ENCODE results near the gene CSNK1A1. TPM values are rescaled to one million over a fixed set of nuclear protein-coding genes. Genes with fewer than 3 reads are reported as not detected.
"Not testable (repeated sequence)": the region's sequence is repeated elsewhere in the genome, so short reads cannot be mapped to it uniquely, and the experiment has no call there.

Gene CSNK1A1
- total RNA-seq, 1 donor from 2014 or later, result 253 TPM

DNA sequence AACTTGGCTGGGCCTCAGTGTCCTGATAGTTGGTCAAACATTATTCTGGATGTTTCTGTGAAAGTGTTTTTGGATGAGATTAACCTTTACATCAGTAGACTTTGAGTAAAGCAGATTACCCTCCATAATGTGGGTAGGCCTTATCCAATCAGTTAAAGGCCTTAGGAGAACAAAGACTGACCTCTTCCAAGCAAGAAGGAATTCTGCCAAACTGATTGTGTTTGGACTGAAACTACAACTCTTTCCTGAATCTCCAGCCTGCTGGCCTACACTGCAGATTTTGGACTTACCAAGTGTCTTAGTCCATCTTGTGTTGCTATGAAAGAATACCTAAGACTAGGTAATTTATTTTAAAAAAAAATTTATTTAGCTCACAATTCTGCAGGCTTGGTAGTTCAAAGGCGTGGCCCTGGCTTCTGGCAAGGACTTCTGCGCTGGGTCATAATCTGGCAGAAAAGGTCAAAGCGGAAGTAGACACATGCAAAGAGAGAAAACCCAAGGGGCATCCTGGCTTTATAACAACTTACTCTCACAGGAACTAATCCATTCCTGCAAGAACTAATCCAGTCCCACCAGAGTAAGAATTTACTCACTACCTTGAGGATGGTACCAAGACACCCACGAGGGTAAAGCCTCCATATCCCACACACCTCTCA is 21.5 kb upstream of the CSNK1A1 start:
- DNase-seq (ENCODE audit: low spot score), result no peak

DNA sequence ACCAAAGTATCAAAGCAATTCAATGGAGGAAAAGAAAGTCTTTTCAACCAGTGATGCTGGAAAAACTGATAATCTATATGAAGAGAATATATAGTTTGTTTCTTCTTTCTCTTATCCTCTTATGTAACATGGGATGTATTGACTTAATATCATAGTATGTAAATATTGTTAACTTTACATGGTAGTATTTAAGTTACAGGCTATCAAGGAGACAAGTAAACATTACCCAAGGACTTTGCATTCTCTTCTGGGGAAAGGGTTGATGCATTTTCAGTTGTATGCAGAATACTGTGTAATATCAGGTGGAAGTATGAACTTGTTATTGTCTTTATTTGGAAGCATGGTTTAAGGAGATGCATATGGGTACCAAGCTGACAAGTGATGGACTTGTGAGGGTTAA is 20.9 kb upstream of the CSNK1A1 start:
- no peak for DNase-seq (ENCODE audit: low spot score)

DNA sequence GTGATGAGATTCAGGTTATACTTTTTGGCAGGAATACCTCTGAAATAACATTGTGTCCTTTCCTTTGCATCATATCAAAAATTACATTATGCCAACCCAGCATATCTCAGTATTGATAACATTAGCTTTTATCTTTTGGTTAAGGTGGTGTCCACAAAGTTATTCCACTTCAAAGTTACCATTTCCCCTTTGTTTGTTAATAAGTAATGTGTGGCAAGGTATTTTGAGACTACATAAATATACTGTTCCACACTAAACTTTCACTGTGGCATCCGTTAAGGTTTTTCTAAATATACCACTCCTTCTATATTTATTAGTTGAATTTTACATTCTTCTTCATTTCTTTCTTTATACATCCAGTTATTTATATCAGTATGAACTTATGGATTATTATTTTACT is 16.0 kb upstream of the CSNK1A1 start:
- DNase-seq (ENCODE audit: low spot score), result no peak

DNA sequence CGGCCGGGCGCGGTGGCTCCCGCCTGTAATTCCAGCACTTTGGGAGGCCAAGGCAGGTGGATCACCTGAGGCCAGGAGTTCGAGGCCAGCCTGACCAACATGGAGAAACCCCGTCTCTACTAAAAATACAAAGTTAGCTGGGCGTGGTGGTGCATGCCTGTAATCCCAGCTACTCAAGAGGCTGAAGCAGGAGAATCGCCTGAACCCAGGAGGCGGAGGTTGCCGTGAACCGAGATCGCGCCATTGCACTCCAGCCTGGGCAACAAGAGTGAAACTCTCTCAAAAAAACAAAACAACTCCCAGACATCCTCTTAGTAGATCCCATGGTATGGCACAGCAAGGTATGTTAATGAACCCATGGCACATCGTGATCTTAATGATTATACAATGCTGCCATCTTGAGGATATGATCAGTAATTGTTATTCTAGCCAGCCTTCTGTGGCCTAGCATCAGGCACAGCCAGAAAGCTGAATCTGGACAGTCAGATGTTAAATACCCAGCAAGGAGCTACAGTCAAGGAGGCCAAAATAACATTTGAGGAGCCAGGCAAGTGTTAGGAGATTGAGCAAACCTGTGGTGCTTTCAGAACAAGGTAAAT is 13.4 kb upstream of the CSNK1A1 start:
- not testable (repeated sequence) for DNase-seq (ENCODE audit: low spot score)

DNA sequence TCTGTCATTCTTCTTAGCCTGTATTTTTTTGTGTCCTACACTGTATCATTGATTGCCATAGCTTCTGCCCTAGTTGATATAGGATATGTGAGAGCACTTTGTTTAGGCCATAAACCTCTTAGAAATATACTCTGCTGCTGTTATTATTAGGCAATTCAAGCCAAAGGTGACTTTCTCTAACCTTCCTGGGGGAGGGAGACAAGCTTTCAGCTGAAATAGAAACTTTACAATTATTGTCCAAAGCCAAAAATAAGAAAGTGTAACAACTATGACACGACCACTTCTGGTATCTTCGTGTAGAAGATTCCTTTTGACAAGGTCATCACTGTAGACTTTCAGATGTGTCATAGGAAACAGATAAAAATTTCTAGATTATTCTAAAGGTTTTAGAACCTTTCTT is 12.2 kb upstream of the CSNK1A1 start:
- DNase-seq (ENCODE audit: low spot score), result no peak

DNA sequence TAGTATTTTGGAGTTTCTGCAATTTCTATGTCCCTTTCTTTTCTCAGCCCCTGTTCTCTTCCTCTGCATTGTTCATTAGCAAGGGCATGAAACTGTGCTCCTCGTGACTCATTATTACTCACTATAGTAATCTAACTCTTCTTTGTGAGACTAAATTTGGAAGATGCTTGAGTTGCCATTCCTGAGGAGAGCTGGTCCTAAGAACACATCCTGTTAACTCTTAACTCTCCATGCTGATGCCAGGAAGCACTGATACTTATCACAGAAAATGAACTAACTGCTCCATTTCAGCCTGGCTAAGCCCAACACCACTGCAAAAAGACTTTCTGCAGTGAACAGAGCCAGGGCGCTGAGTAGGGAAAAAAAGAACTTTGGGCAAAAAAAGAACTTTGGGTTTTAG is 10.6 kb upstream of the CSNK1A1 start:
- DNase-seq (ENCODE audit: low spot score), result no peak

DNA sequence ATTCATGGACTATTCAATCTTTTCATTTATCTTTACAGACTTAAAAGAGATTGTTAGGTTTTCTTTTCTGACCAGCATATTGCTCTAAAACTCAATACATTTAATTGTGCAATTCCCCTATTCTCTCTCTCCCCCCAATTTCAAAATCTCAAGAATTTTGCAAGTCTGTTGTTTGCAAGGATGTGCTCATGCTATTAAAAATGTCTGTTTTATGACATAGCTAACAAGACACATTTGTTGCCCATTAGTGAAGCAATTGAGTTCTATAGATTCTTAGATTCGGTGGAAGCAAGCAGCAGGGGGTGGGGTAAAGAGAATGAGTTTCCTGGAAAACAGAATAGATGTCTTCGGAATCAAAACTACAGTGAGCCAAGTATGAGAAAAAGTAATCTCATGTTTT is 8.5 kb upstream of the CSNK1A1 start:
- DNase-seq (ENCODE audit: low spot score), result no peak

DNA sequence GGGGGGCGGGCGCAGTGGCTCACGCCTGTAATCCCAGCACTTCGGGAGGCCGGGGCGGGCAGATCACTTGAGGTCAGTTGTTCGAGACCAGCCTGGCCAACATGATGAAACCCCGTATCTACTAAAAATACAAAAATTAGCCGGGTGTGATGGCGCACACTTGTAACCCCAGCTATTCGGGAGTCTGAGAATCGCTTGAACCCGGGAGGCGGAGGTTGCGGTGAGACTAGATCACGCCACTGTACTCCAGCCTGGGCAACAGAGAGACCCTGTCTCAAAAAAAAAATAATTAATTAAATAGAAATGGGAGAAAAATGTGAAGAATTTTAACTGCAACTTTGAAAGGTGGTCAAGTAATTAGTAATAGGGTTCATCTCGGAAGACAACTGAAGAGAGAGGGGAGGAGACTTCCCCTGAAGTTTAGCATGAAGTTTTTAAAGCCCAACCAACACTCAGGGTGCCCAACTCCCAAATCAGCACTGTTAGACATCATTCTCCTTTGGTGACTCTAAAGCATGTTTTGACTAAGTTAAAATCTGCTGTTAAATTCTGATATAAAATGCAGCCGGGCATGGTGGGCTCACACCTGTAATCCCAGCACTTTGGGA is 1.4 kb upstream of the CSNK1A1 start:
- DNase-seq (ENCODE audit: low spot score), result no peak

DNA sequence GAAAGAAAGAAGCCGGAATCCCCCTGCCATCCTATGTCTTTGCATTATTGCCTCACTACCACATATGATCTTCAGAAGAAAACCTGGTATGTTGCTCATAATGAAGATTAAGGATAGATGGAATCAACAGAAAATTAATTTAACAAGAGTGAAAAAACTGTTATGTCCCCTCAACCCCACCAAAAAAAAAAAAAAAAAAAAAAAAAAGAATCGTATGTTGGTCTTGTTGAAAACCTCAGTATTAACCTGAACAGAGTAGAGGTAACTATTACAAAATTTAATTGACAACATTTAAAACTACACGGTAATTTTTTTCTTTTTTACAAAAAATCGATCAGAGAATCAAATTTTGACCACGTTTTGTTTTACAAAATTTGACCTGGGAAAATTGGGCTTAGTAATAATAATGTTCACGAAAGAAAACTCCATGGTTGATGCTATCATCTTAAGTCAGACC is 827 bp upstream of the CSNK1A1 start:
- DNase-seq (ENCODE audit: low spot score), result no peak

DNA sequence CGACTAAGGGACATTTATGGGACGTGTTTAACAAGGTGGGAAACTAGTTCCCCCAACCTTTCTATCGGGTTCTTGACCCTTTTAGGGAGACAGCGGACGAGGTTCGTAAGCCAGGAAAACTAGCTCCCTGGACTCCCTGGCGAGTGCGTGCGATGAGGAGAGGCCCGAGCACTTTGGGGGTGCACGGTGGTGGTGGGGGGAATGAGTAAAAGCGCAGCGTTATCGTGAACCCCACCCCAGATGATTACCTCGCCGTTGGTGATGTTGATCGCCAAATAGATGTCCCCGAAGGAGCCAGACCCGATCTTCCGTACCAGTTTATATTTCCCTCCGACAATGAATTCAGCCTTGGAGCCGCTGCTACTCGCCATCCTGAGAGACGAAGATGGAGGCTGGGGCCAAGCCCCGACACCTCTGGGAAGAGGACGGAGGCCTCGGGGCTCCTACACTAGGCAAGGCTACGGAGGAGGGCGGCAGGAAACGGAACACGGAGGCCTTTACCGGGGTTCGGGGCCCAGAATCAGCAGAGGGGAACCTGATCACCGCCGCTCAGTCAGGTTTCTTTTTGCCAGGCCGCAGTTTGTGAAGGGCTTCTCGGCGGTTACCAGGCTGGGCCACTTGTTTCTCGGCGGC is 529 bp downstream of the CSNK1A1 start:
- DNase-seq (ENCODE audit: low spot score), result no peak

DNA sequence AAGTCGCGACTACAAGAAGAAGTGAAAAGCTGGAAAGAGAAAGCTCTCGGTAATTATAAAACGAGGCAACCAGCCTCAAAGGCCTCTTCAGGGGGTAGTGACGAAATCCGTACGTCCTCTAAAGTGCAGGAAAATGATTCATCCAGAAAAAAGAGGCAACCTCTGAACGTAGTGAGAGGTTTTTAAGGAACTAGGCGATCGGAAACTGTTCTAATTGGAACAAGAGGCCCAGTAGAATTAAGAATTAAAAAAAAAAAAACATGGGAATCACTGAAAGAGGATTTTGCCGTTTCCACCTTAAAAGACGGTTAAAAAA is 1.0 kb downstream of the CSNK1A1 start:
- no peak for DNase-seq (ENCODE audit: low spot score)

DNA sequence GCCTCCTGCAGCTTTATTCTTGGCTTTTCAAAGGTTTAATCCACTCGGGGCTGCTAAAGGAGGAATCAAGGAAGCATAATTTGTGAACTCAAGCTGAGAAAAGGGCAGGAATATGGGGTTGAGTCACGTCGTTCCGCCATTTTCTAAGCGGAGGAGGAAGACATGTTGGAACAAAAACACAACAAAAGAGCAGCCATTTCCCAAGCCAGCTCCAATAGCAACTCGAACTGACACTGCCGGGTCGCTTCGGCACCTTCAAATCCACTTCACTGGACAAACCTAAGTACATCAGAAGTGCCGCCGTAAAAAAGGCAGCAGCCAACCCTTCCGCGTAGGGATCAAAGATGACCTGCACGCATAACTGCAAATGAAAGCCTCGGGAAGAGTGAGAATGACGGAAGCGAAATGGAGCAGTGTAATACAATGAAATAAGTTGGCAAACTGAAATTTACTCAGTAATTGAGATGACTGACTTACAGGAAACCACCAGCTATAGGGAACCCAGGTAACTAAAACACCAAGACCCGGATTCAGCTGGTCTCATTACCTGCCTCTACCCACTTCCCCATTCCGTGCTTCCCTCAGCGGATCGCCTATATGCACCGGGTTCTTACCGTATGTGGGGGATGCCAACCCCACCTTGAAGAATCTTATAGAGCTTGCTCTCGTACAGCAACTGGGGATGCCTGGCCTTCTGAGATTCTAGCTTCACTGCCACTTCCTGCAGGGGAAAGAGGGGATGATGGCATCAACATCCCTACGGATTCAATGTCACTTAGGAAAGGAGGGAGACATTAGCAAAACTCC is 1.6 kb downstream of the CSNK1A1 start:
- no peak for DNase-seq (ENCODE audit: low spot score)

DNA sequence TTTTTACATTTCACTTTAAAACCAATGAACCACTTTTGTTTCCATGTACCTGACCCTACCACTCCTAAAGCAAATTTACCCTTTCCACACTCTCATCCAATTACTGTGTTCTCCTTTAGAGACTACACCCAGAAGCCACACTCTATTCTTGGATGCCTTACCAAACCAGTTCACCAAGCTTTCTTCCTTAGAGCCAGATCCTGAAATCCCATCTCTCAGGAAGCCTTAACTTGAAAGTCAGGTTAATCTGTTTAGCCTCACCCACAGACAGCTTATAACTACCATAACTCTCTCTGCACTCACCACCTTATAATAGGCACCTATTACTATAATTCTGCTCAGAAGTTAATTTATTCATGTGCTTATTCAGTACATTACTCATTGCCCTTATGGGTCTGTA is 4.3 kb downstream of the CSNK1A1 start:
- DNase-seq (ENCODE audit: low spot score), result no peak

DNA sequence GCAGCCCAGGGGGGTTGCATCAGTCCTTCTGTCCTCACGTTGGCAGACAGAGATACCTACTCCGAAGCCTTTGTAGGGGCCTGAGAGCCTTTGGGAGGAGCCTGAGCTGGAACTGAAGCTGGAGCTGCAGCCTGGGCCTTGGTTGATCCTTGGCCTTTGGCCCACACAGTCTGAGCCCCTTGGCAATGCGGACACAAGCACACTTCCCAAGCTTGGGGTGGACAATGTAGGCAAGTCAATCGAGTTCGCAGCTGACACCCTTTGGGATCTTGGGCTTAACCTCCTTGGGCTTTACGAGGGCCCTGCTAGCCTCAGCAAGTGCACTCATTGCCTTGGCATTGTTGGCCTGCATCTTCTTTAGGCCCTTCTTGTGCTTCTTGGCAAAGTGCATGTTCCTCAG is 5.9 kb downstream of the CSNK1A1 start:
- no peak for DNase-seq (ENCODE audit: low spot score)

DNA sequence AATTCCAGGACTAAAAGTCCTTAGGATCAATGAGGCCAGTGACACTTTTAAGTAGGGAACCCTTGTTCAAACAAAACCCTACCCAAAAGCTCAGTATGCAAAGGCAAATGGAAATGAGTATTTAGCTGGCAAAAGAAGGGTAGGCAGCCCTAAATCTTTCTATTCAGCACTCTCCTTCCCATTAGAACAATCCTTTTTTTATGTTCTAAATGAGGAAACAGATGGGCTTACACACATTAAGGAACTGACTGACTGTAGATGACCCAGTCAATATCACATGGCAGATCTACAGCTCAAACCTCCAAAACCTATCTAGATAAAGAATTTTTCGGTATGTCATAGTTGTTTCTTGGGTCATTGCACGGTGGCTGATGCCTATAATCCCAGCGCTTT is 7.2 kb downstream of the CSNK1A1 start:
- no peak for DNase-seq (ENCODE audit: low spot score)

DNA sequence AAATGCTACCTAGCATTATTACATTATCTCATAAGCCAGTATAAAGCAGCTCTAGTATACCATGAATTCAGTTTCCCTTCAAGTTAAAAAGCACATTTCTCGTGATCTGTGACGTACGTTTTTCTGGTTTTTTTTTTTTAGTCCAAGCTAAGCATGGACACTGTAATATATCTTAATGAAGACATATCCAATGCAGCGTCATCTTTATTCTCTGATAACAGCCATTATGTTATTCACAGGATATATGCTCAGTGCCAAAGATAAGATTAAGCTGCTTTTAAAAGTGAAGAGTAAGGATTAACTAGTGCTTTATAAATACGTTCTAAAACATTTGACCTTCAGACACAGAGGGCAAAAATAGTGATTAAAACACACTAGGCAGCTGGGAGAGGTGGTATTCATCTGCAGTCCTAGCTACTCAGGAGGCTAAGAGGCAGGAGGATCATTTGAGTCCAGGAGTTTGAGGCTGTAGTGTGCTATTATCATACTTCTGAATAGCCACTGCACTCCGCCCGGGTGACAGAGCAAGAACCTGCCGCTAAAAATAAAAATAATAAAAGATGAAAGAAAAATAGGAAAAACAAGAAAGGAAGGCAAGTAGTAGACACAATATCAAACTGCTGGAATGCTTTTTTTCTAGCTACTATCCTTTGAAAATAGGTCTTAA is 7.7 kb downstream of the CSNK1A1 start:
- DNase-seq (ENCODE audit: low spot score), result no peak

DNA sequence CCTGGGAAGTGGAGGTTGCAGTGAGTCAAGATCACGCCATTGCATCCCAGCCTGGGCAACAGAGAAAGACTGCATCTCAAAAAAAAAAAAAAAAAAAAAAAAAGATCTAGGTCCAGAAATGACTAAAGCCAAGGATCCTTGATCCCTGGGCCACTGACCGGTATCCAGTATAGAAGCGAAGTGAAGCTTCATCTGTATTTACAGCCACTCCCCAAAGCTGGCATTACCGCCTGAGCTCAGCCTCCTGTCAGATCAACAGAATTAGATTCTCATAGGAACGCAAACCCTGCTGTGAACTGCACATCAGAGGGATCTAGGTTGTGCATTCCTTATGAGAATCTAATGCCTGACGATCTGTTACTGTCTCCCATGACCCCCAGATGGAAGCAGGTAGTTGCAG is 9.3 kb downstream of the CSNK1A1 start:
- DNase-seq (ENCODE audit: low spot score), result no peak

DNA sequence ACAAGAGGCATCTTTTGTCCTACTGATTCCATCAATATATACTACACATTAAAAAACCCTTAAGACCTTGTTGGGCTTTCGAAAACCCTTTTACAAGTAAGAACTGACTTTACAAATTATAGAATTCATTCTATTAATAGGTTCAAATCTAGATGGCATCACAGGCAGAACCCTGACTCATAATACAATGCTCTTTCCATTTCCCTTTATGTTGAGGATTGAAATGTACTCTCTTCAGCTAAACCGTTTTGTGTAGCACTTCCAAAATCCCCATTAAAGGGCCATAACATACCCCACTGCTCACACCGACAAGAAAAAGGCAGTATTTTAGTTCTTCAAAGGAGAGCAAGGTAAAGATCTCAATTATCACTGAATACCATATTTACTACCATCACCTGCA is 11.2 kb downstream of the CSNK1A1 start:
- DNase-seq (ENCODE audit: low spot score), result no peak

DNA sequence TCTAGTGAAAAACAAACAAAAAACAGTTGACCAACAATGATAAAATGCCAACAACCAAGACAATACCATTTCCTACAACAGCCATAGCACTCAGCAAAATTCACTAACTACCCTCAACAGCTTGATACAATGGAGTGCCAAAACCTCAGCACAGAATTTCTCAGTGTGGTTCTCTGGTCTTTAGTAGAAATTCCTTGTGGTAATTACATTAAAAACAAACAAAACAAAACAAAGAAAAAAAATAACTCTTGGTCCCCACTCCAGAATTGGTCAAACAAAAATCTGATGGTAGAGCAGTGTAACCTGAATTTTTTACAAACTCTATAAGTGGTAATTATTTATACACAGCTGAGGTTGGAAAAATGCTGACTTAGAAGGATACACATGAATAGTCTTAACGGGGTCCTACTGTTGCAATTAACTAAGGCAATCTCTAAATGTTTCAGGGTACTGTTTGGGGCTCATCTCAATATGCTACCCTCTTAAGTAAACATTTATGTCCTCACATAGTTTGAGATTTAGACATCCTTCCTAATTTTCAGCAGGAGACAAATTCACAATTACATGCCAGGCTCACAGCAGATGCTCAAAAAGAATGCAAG is 13.8 kb downstream of the CSNK1A1 start:
- DNase-seq (ENCODE audit: low spot score), result no peak

DNA sequence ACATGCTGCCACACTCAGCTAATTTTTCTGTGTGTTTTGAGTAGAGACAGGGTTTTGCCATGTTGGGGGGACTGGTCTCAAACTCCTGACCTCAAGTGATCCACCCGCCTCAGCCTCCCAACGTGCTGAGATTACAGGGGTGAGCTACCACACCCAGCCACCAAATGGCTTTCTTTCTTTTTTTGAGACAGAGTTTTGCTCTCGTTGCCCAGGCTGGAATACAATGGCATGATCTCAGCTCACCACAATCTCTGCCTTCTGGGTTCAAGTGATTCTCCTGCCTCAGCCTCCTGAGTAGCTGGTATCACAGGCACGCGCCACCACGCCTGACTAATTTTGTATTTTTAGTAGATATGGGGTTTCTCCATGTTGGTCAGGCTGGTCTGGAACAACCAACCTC is 15.5 kb downstream of the CSNK1A1 start:
- DNase-seq (ENCODE audit: low spot score), result not testable (repeated sequence)

DNA sequence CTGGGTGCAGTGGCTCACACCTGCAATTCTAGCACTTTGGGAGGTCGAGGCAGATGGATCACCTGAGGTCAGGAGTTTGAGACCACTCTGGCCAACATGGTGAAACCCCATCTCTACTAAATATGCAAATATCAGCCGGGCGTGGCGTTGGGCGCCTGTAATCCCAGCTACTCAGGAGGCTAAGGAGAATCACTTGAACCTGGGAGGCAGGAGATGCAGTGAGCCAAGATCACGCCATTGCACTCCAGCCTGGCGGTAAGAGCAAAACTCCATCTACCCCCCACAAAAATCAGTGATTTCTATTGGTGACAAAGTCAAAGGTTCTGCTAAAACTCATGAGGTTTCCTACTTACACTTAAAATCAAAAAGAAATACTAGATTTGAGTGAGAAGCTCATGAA is 18.8 kb downstream of the CSNK1A1 start:
- no peak for DNase-seq (ENCODE audit: low spot score)

Data from mucosa of gallbladder (tissue), 1 donor.